H1 (cell line): Measurements from ENCODE around the gene TSGA10IP. TPM values are rescaled to one million over a fixed set of nuclear protein-coding genes. Genes with fewer than 3 reads are reported as not detected.

Experiments
- CTCF ChIA-PET: fragments of 300-600 bp; sonication (Branson Sonifier 250); formaldehyde crosslinking; loops from one replicate; lab custom pipeline; 2021; ENCODE audit not compliant: partially characterized antibody; lab: Charles Lee
- POLR2A ChIA-PET: fragments of 300-600 bp; sonication (Branson Sonifier 250); formaldehyde crosslinking; loops from one replicate; lab custom pipeline; 2021; ENCODE audit warnings: inconsistent platforms; ENCODE audit not compliant: partially characterized antibody; lab: Charles Lee
- DNase-seq, 2 experiments: peaks; one replicate each; pipeline versions ENCODE4 v3.0.0 to v3.0.0-alpha.2; 2010 to 2022; ENCODE audit warnings: low spot score in 2 of 2, low read depth in 1 of 2, mixed read lengths in 1 of 2
- FAIRE-seq: peaks from 2 replicates; lab custom pipeline; 2011; peaks lifted over from hg19 to GRCh38; lab: Jason Lieb, UNC
- H2AFZ ChIP-seq: 2 replicates; pipeline ENCODE4 v1.8.1; 2012; ENCODE audit warnings: low read length, inconsistent platforms
- H2AK5ac ChIP-seq: 2 replicates; pipeline ENCODE4 v1.6.1; 2013; ENCODE audit warnings: low read depth, low read length
- H2BK120ac ChIP-seq: replicated peaks from 2 replicates; pipeline ENCODE3; 2013; ENCODE audit warnings: low read depth, low read length, inconsistent platforms
- H2BK12ac ChIP-seq: 2 replicates; pipeline ENCODE4 v1.6.1; 2013; ENCODE audit warnings: low read depth, low read length
- H2BK15ac ChIP-seq: 2 replicates; pipeline ENCODE4 v1.6.1; 2013; ENCODE audit warnings: low read length
- H2BK20ac ChIP-seq: 2 replicates; pipeline ENCODE4 v1.6.1; 2013; ENCODE audit warnings: low read length
- H2BK5ac ChIP-seq: 2 replicates; pipeline ENCODE4 v1.6.1; 2013; ENCODE audit warnings: low read depth, low read length
- H3K14ac ChIP-seq: 2 replicates; pipeline ENCODE4 v1.6.1; 2013; ENCODE audit warnings: inconsistent platforms; ENCODE audit not compliant: insufficient read length
- H3K18ac ChIP-seq: 2 replicates; pipeline ENCODE4 v1.6.1; 2013; ENCODE audit warnings: low read length; ENCODE audit errors: extremely low read depth
- H3K23ac ChIP-seq: 2 replicates; pipeline ENCODE4 v1.6.1; 2013; ENCODE audit warnings: inconsistent platforms; ENCODE audit not compliant: insufficient read length
- H3K23me2 ChIP-seq: 2 replicates; pipeline ENCODE4 v1.6.1; 2013; ENCODE audit warnings: low read depth, low read length
- H3K27ac ChIP-seq: 2 replicates; pipeline ENCODE4 v1.6.1; 2011; ENCODE audit warnings: low read depth, low read length, inconsistent platforms
- H3K27me3 ChIP-seq, 4 experiments: replicated peaks in 1 of 4; 1 replicate in 1 of 4; 2 replicates in 3 of 4; pipeline versions ENCODE4 v1.6.1 to v1.8.1; 2011 to 2013; ENCODE audit warnings: low read length in 3 of 4, mild to moderate bottlenecking in 3 of 4, inconsistent platforms in 2 of 4, mixed read lengths in 2 of 4, moderate library complexity in 1 of 4; ENCODE audit not compliant: control insufficient read depth in 3 of 4, insufficient read depth in 3 of 4; ENCODE audit errors: extremely low read depth in 1 of 4
- H3K36me3 ChIP-seq, 4 experiments: 2 replicates each; pipeline versions ENCODE4 v1.6.1 to v1.8.1; 2011 to 2013; ENCODE audit warnings: mild to moderate bottlenecking in 4 of 4, low read length in 3 of 4, moderate library complexity in 2 of 4, control low read depth in 1 of 4, inconsistent platforms in 1 of 4; ENCODE audit not compliant: insufficient read depth in 4 of 4, control insufficient read depth in 2 of 4
- H3K4ac ChIP-seq: replicated peaks from 2 replicates; pipeline ENCODE3; 2013; ENCODE audit warnings: low read length, low read depth, mixed read lengths, inconsistent platforms; ENCODE audit not compliant: insufficient read length
- H3K4me1 ChIP-seq, 4 experiments: replicated peaks in 1 of 4; 1 replicate in 1 of 4; 2 replicates in 3 of 4; pipeline versions ENCODE4 v1.6.1 to v1.8.1; 2011 to 2013; ENCODE audit warnings: low read length in 3 of 4, inconsistent platforms in 2 of 4, mixed read lengths in 1 of 4; ENCODE audit not compliant: insufficient read depth in 4 of 4, control insufficient read depth in 3 of 4
- H3K4me2 ChIP-seq, 2 experiments: 2 replicates each; pipeline versions ENCODE4 v1.6.1 to v1.8.1; 2011 to 2013; ENCODE audit warnings: low read depth in 2 of 2, low read length in 2 of 2, control low read depth in 1 of 2, inconsistent platforms in 1 of 2, mild to moderate bottlenecking in 1 of 2; ENCODE audit not compliant: insufficient read depth in 1 of 2
- H3K4me3 ChIP-seq, 4 experiments: fragments of 200-600, 300-600 bp in 1 of 4; sonication (generic), shearing (Covaris generic), sonication (Bioruptor Twin) in 1 of 4; 2 replicates each; pipeline versions ENCODE4 v1.5.1 to v1.8.1; 2011 to 2016; ENCODE audit warnings: low read length in 4 of 4, low read depth in 3 of 4, control low read depth in 2 of 4, inconsistent platforms in 2 of 4, mild to moderate bottlenecking in 2 of 4, mixed read lengths in 1 of 4, moderate library complexity in 1 of 4; ENCODE audit not compliant: insufficient read depth in 2 of 4; ENCODE audit errors: extremely low read depth in 1 of 4
- H3K56ac ChIP-seq: replicated peaks from 2 replicates; pipeline ENCODE3; 2013; ENCODE audit warnings: low read depth, mild to moderate bottlenecking, mixed read lengths, low read length, inconsistent platforms; ENCODE audit not compliant: insufficient read length
- H3K79me1 ChIP-seq: 2 replicates; pipeline ENCODE4 v1.6.1; 2013; ENCODE audit warnings: low read depth, low read length, control low read depth
- H3K79me2 ChIP-seq, 2 experiments: 2 replicates each; pipeline versions ENCODE4 v1.6.1 to v1.8.1; 2012 to 2013; ENCODE audit warnings: low read length in 2 of 2, mild to moderate bottlenecking in 2 of 2, inconsistent platforms in 1 of 2; ENCODE audit not compliant: insufficient read depth in 2 of 2, control insufficient read depth in 1 of 2
- H3K9ac ChIP-seq, 4 experiments: replicated peaks in 1 of 4; 1 replicate in 1 of 4; 2 replicates in 3 of 4; pipeline versions ENCODE4 v1.6.1 to v1.8.1; 2011 to 2013; ENCODE audit warnings: low read depth in 3 of 4, low read length in 3 of 4, control low read depth in 2 of 4, mild to moderate bottlenecking in 2 of 4, moderate library complexity in 2 of 4, inconsistent platforms in 1 of 4; ENCODE audit errors: extremely low read depth in 1 of 4
- H3K9me3 ChIP-seq, 2 experiments: 2 replicates each; pipeline versions ENCODE4 v1.6.1 to v1.8.1; 2012 to 2013; ENCODE audit warnings: mild to moderate bottlenecking in 2 of 2, moderate library complexity in 2 of 2, control low read depth in 1 of 2, inconsistent platforms in 1 of 2, low read depth in 1 of 2, low read length in 1 of 2, mixed read lengths in 1 of 2; ENCODE audit not compliant: insufficient read depth in 2 of 2
- H4K20me1 ChIP-seq, 2 experiments: replicated peaks in 1 of 2; 2 replicates each; pipeline versions ENCODE3 to v1.8.1; 2011 to 2013; ENCODE audit warnings: inconsistent platforms in 2 of 2, low read length in 2 of 2, mild to moderate bottlenecking in 1 of 2; ENCODE audit not compliant: insufficient read depth in 2 of 2, control insufficient read depth in 1 of 2
- H4K5ac ChIP-seq: 2 replicates; pipeline ENCODE4 v1.6.1; 2013; ENCODE audit warnings: low read length, low read depth, mixed read lengths, inconsistent platforms; ENCODE audit not compliant: insufficient read length
- H4K8ac ChIP-seq: 2 replicates; pipeline ENCODE4 v1.8.0; 2013; ENCODE audit warnings: mild to moderate bottlenecking, moderate library complexity, low read length, inconsistent platforms; ENCODE audit not compliant: insufficient read depth; ENCODE audit errors: extremely low read depth
- H4K91ac ChIP-seq: replicated peaks from 2 replicates; pipeline ENCODE3; 2013; ENCODE audit warnings: low read length, mixed read lengths, inconsistent platforms; ENCODE audit not compliant: insufficient read length
- FOSL1 ChIP-seq: IDR thresholded peaks from 2 replicates; pipeline ENCODE4 v1.6.1; 2011; ENCODE audit warnings: mild to moderate bottlenecking, low read depth, low read length, moderate library complexity; ENCODE audit not compliant: insufficient read depth
- WGBS, 2 experiments: shearing (Covaris generic) in 1 of 2; methylation state at CpG; one replicate each; pipeline versions ENCODE4 v1.1.6 to v1.1.7; 2013 to 2015; ENCODE audit warnings: low lambda C conversion rate in 2 of 2, mixed read lengths in 2 of 2, inconsistent platforms in 1 of 2, low coverage in 1 of 2, missing lambda C conversion rate in 1 of 2; ENCODE audit not compliant: insufficient replicate concordance in 2 of 2, insufficient coverage in 1 of 2, insufficient read length in 1 of 2; ENCODE audit errors: extremely low coverage in 1 of 2, missing lambda C conversion rate in 1 of 2; 5-methylcytosine and 5-hydroxymethylcytosine counted together
- polyA plus RNA-seq, 7 experiments: library from polyadenylated mRNA; depleted of rRNA in 3 of 7; stranded (reverse) in 5 of 7; unstranded in 2 of 7; fragments of >200 nt in 5 of 7; fragments of 200-250 nt in 2 of 7; gene quantifications; 1 replicate in 5 of 7; 2 replicates in 1 of 7; 4 replicates in 1 of 7; pipeline versions ENCODE4 v1.2.1 to v1.2.3, GENCODE V29; 2011 to 2013; ENCODE audit warnings: missing spikeins in 2 of 7, mixed read lengths in 2 of 7
- total RNA-seq: library from RNA; stranded (reverse); fragmentation: NEBNext Ultra II Directional; extraction: Animal tissue kit (Norgen Biotek cat#: 25700); gene quantifications from 2 replicates; pipeline ENCODE4 v1.2.1, GENCODE V29; 2021

Gene TSGA10IP
- total and polyA plus RNA-seq, 2 of the 8 experiments (the other 6 are each of a cell fraction or from before 2014, with no cell fraction given): 1.9 to 6.0 TPM

- Histone ChIP-seq H3K79me2 (no peaks in the 10 kb centered on the region), H4K8ac (no peak overlapping the region), H2AK5ac (no peak overlapping the region), H3K14ac (no peak overlapping the region), H3K56ac (no peak overlapping the region), H3K27me3 (peaks cover 14 to 33% (median 28%) of the 10 kb centered on the region in 4 experiments), H3K23me2 (peaks cover 9% of the 10 kb centered on the region; the same call in 1 of the 2 replicates), H4K5ac (no peak overlapping the region), H2BK120ac (no peak overlapping the region), H2BK12ac (no peak overlapping the region), H4K91ac (no peak overlapping the region), H3K9ac (no peak overlapping the region), H3K4ac (no peak overlapping the region), H3K27ac (no peak overlapping the region), H3K9me3 (no peaks in the 10 kb centered on the region), H2BK20ac (no peak overlapping the region), H3K36me3 (no peaks in the 10 kb centered on the region), H3K4me3 (no peak overlapping the region), H3K18ac (no peak overlapping the region), H3K4me1 (peaks cover 3 to 16% (median 7%) of the 10 kb centered on the region in 4 experiments), H4K20me1 (peaks cover 4% of the 10 kb centered on the region in 2 experiments), H2BK5ac (no peak overlapping the region), H3K4me2 (no peak overlapping the region), H2BK15ac (no peak overlapping the region), H3K23ac (no peak overlapping the region), H3K79me1 (no peaks in the 10 kb centered on the region; the same call in 1 of the 2 replicates), H2AFZ (no peak overlapping the region)
- no peak for TF ChIP-seq FOSL1
- CTCF ChIA-PET: interaction anchor here (0.9 to 15.0 kb wide), 8 partner anchors 9 to 303 kb away, joined by 3 to 212 read pairs (median 6); partner anchors contain the start of genes CCDC85B and FIBP
- 88% methylated on average over 1 of the region's 4 CpGs; no CpG with 5 or more reads in 1 of the 2 experiments for WGBS, 2 experiments
- FAIRE-seq (no peak), DNase-seq (no peak)
- POLR2A ChIA-PET: interaction anchor here (1.2 to 3.7 kb wide), 5 partner anchors 8 to 39 kb away, joined by 3 to 17 read pairs (median 4); partner anchors contain the start of genes CFL1 and MUS81
Measured at GRCh38 chr11:65897020-65897471, 48.2 kb upstream of the TSGA10IP start.
